Testis (tissue), 3 donors: ENCODE results near the gene SPAG17. TPM values are rescaled to one million over a fixed set of nuclear protein-coding genes. Genes with fewer than 3 reads are reported as not detected.

Source experiments
- DNase-seq: peaks from one replicate; pipeline ENCODE4 v3.0.0-alpha.2; 2019
- H3K27ac ChIP-seq, 2 donors: fragments of 200-600 bp; sonication (generic); one replicate each; pipeline ENCODE4 v1.5.1; 2019
- H3K27me3 ChIP-seq: fragments of 200-600 bp; sonication (generic); one replicate; pipeline ENCODE4 v1.5.1; 2019
- H3K36me3 ChIP-seq: fragments of 200-600 bp; sonication (generic); one replicate; pipeline ENCODE4 v1.5.1; 2017; ENCODE audit warnings: low read depth; ENCODE audit errors: missing control alignments
- H3K4me1 ChIP-seq: fragments of 200-600 bp; sonication (generic); one replicate; pipeline ENCODE4 v1.5.1; 2019
- H3K4me3 ChIP-seq, 2 donors: fragments of 200-600 bp; sonication (generic); one replicate each; pipeline ENCODE4 v1.5.1; 2017 to 2019
- H3K9me3 ChIP-seq: fragments of 200-600 bp; sonication (generic); one replicate; pipeline ENCODE4 v1.5.1; 2017
- POLR2A ChIP-seq: fragments of 450-650 bp; IDR thresholded peaks from one replicate; pipeline ENCODE4 v1.6.1; 2017; ENCODE audit warnings: antibody characterized with exemption, mild to moderate bottlenecking, moderate library complexity
- WGBS, 2 donors: methylation state at CpG; one replicate each; pipeline ENCODE4 v1.1.5; 2018; 5-methylcytosine and 5-hydroxymethylcytosine counted together
- intact Hi-C: fragments of 100-400 bp; cut with DNase I; formaldehyde crosslinking; loops from one replicate; pipeline ENCODE4 v1.15.1; 2023; ENCODE audit warnings: low total_unique reads
- polyA plus RNA-seq: library from polyadenylated mRNA; stranded (reverse); fragments of 350-450 nt; fragmentation: Illumina TruSeq; extraction: RNeasy Lipid Tissue Mini Kit (QIAGEN cat#74804); gene quantifications from one replicate; pipeline ENCODE4 v1.2.3, GENCODE V29; 2014; ENCODE audit warnings: low read depth, low replicate concordance; ENCODE audit not compliant: insufficient read depth
- total RNA-seq, 2 donors: library from RNA; depleted of rRNA; stranded (reverse); fragments of >200 nt; gene quantifications; one replicate each; pipeline ENCODE4 v1.2.3, GENCODE V29; 2016
- TF ChIP-seq, protein P1 (sequence below), 3 experiments: fragments of 450-650 bp in 2 of 3; fragments of 200-600 bp in 1 of 3; sonication (generic) in 1 of 3; IDR thresholded peaks; one replicate each; pipeline ENCODE4 v1.5.1; 2016 to 2019; ENCODE audit warnings: antibody characterized with exemption in 3 of 3, mild to moderate bottlenecking in 2 of 3, moderate library complexity in 1 of 3

SPAG17 gene
- total and polyA plus RNA-seq, 3 donors from 2014 or later, result 34.6 to 95.7 (median 38.7) TPM

DNA sequence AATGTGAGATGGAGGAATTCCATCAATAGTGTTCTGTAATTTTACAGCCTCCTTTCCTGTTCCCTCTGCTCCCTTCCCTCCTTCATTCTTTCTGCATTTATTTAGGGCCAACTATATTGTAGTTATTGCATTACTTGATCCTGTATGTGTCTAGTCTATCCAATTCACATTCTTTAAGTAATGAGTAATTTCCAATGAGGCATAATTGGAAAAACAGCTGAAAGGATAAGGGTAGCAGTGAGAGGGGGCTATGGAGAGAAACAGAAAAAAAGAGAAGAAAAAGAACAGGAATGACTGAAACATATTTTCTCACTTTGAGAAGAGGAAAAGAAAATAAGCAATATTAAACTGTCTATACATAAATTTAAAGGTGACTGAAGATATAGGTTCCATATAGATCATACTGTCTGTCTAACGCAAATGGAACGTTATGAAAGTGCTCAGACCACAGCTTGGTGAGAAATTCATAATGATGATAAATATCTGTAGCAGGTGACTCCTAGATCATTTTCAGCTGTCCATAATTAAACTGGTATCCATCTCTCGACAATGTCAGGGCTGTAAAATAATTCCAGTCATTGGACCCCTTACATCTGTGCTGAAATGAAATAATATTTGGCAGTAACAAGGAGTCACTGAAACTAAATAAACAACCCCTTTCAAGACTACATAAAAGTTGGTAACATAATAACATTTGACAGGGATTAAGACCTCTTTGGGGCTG lies 61.8 kb downstream of the SPAG17 start:
- no peak overlapping the region for H3K4me3 ChIP-seq
- H3K27me3 ChIP-seq, result no peaks in the 10 kb centered on the region
- intact Hi-C loops, result no loop called here

DNA sequence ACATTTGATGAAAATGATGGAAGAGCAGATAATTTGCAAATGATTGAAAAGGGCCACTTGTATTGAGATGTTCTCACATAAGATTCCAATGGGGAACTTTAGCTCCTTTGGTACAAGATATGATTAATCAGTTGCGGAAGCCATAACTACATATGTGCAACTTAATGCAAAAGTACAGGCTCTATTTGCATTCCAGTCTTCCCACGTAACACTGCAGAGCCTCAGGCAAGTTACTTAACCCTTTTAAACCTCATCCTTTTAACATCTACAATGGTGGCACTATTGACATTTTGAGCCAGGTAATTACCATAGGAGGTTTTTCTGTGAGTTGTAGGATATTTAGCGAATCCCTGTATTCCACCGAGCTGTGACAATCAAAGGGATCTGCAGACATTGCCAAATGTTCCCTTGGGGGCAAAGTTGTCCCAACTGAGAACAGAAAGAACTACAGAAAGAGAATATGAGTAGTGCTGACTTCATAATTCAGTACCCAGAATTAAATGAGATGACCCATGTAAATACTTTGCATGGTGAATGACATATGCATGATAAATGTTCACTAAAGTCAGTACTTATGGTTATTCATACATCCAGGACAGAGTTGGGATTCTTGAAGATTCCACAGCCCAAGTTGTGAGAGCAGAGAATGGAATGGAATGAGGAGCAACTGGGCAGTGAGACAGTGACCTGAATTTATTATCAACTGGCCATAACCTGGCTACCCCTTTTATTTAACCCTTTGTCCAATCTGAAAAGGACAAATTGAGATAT lies 62.6 kb downstream of the SPAG17 start:
- intact Hi-C loops, result no loop called here
- no peak for DNase-seq
- Histone ChIP-seq H3K4me3 (no peak overlapping the region), H3K27me3 (no peaks in the 10 kb centered on the region), H3K9me3 (no peaks in the 10 kb centered on the region), H3K4me1 (no peaks in the 10 kb centered on the region), H3K27ac (no peak overlapping the region), H3K36me3 (no peaks in the 10 kb centered on the region)
- TF ChIP-seq POLR2A, result no peak
- TF ChIP-seq, protein P1, sequence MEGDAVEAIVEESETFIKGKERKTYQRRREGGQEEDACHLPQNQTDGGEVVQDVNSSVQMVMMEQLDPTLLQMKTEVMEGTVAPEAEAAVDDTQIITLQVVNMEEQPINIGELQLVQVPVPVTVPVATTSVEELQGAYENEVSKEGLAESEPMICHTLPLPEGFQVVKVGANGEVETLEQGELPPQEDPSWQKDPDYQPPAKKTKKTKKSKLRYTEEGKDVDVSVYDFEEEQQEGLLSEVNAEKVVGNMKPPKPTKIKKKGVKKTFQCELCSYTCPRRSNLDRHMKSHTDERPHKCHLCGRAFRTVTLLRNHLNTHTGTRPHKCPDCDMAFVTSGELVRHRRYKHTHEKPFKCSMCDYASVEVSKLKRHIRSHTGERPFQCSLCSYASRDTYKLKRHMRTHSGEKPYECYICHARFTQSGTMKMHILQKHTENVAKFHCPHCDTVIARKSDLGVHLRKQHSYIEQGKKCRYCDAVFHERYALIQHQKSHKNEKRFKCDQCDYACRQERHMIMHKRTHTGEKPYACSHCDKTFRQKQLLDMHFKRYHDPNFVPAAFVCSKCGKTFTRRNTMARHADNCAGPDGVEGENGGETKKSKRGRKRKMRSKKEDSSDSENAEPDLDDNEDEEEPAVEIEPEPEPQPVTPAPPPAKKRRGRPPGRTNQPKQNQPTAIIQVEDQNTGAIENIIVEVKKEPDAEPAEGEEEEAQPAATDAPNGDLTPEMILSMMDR (IDR thresholded peaks at IDR 0.05), result no peak
- WGBS, 2 donors, result 86 to 87% methylated on average over 4 of the region's 4 CpGs

More for the DNA sequence above, 61.8 kb downstream of the SPAG17 start:
- no peak for TF ChIP-seq POLR2A
- TF ChIP-seq, protein P1 (IDR thresholded peaks at IDR 0.05), result no peak
- Histone ChIP-seq H3K36me3 (no peaks in the 10 kb centered on the region), H3K9me3 (no peaks in the 10 kb centered on the region), H3K4me1 (no peaks in the 10 kb centered on the region), H3K27ac (no peak overlapping the region)
- WGBS, 2 donors, result 75% methylated on average over 3 of the region's 3 CpGs
- no peak for DNase-seq

DNA sequence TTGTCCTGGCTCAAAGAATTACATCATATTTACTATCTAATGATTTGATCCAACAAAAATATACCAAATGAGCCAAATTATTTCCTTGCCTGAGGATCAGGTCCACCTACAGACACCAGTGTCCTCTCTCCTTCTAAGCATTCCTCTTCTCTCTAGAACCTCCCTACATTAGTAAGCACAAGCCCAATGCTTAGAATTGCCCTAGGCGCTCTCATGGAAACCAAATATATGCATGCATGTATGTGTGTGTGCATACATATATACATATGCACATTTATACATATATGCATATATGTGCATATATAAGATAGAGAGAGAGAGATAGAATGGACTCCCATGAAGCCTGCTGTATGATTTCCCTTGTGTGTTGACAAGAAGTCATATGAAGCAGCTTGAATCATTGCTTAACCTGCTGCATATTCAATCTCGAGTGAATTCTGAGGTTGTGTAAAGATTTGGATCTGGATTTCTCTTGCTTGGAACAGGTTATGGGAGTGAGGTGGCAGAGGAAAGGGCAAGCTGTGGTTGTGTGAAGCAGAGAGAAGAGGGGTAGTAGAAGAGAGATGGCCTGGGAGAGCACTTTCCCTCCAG lies 66.1 kb downstream of the SPAG17 start:
- no peaks in the 10 kb centered on the region for H3K36me3 ChIP-seq
- TF ChIP-seq POLR2A, result no peak
- TF ChIP-seq, protein P1 (IDR thresholded peaks at IDR 0.05), result no peak
- H3K9me3 ChIP-seq, result no peaks in the 10 kb centered on the region
- no peak overlapping the region for H3K4me3 ChIP-seq
- intact Hi-C loops, result no loop called here
- WGBS, 2 donors, result 94 to 95% methylated on average over 2 of the region's 2 CpGs
- H3K27ac ChIP-seq, result no peak overlapping the region
- no peaks in the 10 kb centered on the region for H3K27me3 ChIP-seq
- no peak for DNase-seq
- H3K4me1 ChIP-seq, result no peaks in the 10 kb centered on the region

DNA sequence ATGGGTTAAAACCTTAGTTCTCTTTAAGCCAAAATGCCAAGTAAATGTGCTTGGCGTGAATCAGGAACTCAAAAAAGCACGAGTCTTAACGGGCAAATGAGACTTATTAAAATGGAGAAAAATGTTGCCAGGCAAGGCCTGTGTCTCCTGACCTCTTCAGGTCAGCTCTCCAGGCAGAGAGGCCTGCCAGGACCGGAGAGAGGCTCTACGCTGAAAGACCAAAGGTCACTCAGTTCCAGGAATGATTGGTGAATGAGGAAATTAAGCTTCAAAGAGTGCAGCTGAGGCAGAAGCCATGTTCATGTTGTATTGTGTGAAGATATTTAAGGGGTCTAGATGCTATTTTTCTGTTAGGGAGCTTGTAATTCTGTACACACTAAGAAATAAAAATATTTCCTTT lies 66.6 kb downstream of the SPAG17 start:
- Histone ChIP-seq H3K4me3 (no peak overlapping the region), H3K9me3 (no peaks in the 10 kb centered on the region), H3K36me3 (no peaks in the 10 kb centered on the region), H3K4me1 (no peaks in the 10 kb centered on the region), H3K27ac (no peak overlapping the region), H3K27me3 (no peaks in the 10 kb centered on the region)
- TF ChIP-seq POLR2A, result no peak
- TF ChIP-seq, protein P1 (IDR thresholded peaks at IDR 0.05), result no peak
- intact Hi-C loops, result no loop called here
- WGBS, 2 donors, result 35 to 51% methylated on average over 5 of the region's 5 CpGs
- DNase-seq, result peak; percentile 19
